GM12872 (cell line): ENCODE data around the gene ZNF22.

Experiments
- TF ChIP-seq, protein P1 (sequence below): IDR thresholded peaks from 3 replicates; pipeline ENCODE4 v1.5.1; 2011; ENCODE audit warnings: low read depth, mild to moderate bottlenecking, low read length, moderate library complexity; ENCODE audit not compliant: insufficient read depth

The ZNF22 gene

DNA sequence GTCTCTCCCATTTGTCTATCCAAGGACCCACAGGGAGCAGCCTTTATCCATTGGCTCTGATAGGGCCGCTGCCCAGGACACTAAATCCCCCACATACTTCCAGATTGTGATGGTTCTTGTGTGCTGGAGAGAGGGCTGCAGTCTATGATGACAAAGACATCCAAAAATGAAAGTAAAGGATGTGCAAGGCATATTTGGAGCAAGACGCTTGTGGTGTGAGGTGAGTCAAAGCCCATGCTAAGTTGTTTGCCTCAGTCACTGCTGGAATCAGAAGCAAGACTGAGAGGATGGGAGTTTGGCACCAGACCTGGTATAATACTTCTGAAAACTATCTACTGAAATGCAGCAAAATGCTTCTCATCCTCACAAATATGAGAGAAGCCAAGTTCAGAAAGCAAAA, 22.7 kb downstream of the ZNF22 start:
- TF ChIP-seq, protein P1, sequence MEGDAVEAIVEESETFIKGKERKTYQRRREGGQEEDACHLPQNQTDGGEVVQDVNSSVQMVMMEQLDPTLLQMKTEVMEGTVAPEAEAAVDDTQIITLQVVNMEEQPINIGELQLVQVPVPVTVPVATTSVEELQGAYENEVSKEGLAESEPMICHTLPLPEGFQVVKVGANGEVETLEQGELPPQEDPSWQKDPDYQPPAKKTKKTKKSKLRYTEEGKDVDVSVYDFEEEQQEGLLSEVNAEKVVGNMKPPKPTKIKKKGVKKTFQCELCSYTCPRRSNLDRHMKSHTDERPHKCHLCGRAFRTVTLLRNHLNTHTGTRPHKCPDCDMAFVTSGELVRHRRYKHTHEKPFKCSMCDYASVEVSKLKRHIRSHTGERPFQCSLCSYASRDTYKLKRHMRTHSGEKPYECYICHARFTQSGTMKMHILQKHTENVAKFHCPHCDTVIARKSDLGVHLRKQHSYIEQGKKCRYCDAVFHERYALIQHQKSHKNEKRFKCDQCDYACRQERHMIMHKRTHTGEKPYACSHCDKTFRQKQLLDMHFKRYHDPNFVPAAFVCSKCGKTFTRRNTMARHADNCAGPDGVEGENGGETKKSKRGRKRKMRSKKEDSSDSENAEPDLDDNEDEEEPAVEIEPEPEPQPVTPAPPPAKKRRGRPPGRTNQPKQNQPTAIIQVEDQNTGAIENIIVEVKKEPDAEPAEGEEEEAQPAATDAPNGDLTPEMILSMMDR = no peak

DNA sequence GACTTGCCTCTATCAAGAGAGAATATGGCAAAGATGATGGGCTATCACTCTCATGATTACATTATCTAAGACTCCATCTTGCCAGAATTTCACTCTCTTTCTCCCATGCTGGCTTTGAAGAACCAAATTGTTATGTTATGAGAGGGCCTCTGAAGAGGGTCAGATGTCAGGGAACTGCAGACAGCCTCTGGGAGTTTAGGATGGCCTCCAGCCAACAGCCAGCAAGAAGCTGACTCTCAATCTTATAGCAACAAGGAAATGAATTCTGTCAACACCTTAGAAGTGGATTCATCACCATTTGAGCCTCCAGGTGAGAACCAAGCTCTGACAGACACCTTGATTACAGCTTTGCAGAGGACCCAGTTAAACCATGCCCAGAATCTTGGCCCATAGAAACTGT, 33.6 kb downstream of the ZNF22 start:
- TF ChIP-seq, protein P1 = no peak

DNA sequence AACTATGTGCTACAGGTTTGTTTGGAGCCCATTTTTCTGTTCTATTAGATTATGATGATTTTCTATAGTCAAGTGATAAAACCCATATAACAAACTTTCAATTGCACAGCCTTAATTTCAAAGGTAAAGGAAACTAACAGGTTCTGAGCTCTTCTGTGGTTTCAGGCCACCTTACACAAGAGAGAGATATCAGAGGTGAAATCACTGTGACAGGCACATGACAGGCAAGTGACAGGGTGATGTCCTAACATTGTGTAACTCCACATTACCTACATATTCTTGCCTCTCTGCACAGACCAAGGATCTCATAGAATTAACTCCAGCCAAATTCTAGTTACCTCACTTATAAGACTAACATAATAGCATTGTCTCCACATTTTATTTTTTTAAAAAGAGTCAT, 35.0 kb downstream of the ZNF22 start:
- TF ChIP-seq, protein P1 = no peak

DNA sequence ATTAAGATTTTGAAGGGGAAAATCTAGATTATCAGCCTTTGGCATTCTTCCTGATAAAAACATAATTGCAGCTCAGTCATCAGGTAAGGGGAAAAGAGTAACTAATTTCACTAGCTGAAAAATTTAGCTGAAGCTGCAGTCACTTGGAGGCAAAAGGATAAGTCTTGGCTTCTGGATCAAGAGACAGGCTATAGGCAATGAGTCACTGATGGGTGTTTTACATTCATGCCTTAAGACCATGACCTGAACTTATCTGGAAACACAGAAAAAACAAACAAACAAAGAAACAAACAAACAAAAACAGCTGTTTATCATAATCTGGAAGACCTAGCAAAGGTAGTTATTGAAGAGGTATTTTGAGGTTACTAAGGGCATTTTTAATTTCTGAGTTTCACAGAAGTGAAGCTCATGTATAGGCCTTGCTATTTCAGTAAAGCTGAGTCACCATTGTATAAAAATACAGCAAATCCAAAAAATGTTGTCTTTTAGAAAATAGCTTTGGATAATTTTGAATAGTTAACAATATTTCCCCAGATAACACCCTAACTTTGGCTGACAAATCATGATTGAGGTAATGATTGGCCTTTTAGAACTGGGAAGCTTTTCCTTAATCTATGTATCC, 40.3 kb downstream of the ZNF22 start:
- TF ChIP-seq, protein P1 = no peak

DNA sequence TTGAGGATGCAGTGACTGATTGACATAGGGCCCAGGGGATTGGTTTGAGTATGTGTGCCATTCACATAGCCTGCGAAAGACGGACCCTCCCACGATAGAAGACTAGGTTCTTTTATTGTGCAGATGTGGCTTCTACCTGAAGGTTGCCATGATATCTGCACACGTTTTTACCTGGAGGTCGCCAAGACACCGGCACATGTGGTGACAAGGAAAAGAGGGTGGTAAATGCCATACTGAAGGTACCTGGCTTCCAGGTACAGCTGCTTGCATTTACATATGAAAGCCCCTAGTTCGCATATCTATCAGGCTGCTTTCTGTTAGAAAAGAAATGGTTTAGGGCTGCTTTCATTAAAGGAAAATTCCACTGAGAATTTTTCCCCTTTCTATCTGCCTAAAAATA, 43.6 kb downstream of the ZNF22 start:
- TF ChIP-seq, protein P1 = no peak

DNA sequence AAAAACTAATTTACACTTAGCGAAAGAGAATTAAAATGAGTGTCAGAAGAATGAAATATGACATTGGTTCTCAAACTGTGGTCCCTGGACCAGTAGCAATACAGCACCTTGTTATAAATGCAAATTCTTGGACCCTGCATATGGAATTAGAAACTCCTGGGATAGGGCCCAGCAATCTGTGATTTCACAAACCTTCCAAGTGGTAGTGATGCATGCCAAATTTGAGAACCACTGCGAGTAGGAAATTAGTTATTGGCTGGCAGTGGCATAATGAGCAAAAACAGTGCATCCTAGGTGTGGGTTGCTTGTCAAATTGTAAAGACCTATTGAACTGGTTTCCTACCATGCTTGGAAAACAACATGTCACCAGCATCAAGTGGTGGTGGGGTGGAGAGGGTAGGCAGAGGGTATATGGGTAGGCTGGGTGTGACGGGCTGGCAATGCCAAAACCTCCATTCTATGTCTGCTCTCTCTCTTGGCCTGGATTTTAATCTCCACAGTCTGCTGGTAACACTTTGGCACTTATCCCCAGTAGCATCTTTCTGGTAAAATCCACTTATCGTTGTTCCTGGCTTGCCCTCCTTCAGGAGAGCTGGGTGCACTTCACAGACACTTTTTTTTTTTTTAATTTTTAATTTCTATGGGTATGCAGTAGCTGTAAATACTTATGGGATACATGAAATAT, 50.0 kb downstream of the ZNF22 start:
- TF ChIP-seq, protein P1 = no peak

DNA sequence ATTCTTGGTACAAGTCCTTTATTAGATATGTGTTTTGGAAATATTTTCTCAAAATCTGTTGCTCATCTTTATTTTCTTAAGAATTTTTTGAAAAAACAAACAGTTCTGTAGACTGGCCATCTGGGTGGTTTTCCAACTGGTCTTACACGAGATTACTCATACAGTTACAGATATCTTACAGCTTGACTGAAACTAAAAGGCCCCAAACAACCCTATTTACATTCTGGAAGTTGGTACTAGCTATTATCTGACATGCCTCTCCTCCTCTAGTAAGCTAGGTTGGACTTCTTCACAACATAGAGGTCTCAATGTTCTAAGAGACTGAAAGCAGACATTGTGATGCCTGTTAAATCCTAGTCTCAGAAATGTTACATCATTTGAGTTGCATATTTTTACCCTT, 52.0 kb downstream of the ZNF22 start:
- TF ChIP-seq, protein P1 = no peak
